Measurements from ENCODE around the gene SERPINB10. TPM values are rescaled to one million over a fixed set of nuclear protein-coding genes. Genes with fewer than 3 reads are reported as not detected.

SERPINB10 gene
- total and polyA plus RNA-seq, 2 experiments from 2014 or later, result 0.93 TPM; not detected in 1

- no peak overlapping the region for H2AFZ ChIP-seq
- no peak for DNase-seq (ENCODE audit: low spot score)
- no peak overlapping the region for H3K4me2 ChIP-seq
- no peaks in the 10 kb centered on the region for H4K20me1 ChIP-seq (ENCODE audit: insufficient read depth, poor library complexity, severe bottlenecking)
- H3K4me1 ChIP-seq (ENCODE audit: insufficient read depth), result peaks cover 5% of the 10 kb centered on the region
- no peak for TF ChIP-seq EZH2phosphoT487 (IDR thresholded peaks at IDR 0.05; ENCODE audit: low read depth, severe bottlenecking, unreplicated experiment)
- no peak for TF ChIP-seq EZH2 (IDR thresholded peaks at IDR 0.05; ENCODE audit: borderline replicate concordance)
- no peak for TF ChIP-seq CTCF (IDR thresholded peaks at IDR 0.05; ENCODE audit: poor library complexity)
- H3K27me3 ChIP-seq, result no peaks in the 10 kb centered on the region
- H3K36me3 ChIP-seq (replicated peaks; ENCODE audit: insufficient read depth, low read depth), result no peaks in the 10 kb centered on the region
- no peaks in the 10 kb centered on the region for H3K79me2 ChIP-seq
- no peaks in the 10 kb centered on the region for H3K9me3 ChIP-seq (ENCODE audit: low read depth)
- WGBS (ENCODE audit: low lambda C conversion rate, missing lambda C conversion rate), result 96% methylated on average over 3 of the region's 3 CpGs
- no peak overlapping the region for H3K4me3 ChIP-seq
- H3K27ac ChIP-seq, result no peak overlapping the region
- H3K9me2 ChIP-seq (replicated peaks; ENCODE audit: insufficient read depth), result no peaks in the 10 kb centered on the region
Observed at GRCh38 chr18:63982361-63982760, 74.6 kb downstream of the SERPINB10 start.

Other genes with a start within 250 kb of the SERPINB10 start
- gene SERPINB3, start 246.1 kb upstream of the SERPINB10 start, total RNA-seq, result 0.17 TPM in 1 of 2 replicates, not detected in the other
- not detected in 2 replicates for gene SERPINB3, start 246.1 kb upstream of the SERPINB10 start, polyA plus RNA-seq
- gene SERPINB11, start 205.0 kb upstream of the SERPINB10 start, total RNA-seq, result not detected in 2 replicates
- not detected in 2 replicates for gene SERPINB11, start 205.0 kb upstream of the SERPINB10 start, polyA plus RNA-seq
- gene SERPINB7, start 132.5 kb upstream of the SERPINB10 start, total RNA-seq, result 0.10 and 0.36 TPM in 2 replicates
- 0.77 and 1.9 TPM in 2 replicates for gene SERPINB7, start 132.5 kb upstream of the SERPINB10 start, polyA plus RNA-seq
- gene SERPINB2, start 20.3 kb upstream of the SERPINB10 start, total RNA-seq, result 1.6 and 1.9 TPM in 2 replicates
- 0.86 and 1.2 TPM in 2 replicates for gene SERPINB2, start 20.3 kb upstream of the SERPINB10 start, polyA plus RNA-seq
- gene HMSD, start 41.3 kb downstream of the SERPINB10 start, total RNA-seq, result 0.10 TPM in 1 of 2 replicates, not detected in the other
- gene HMSD, start 41.3 kb downstream of the SERPINB10 start, polyA plus RNA-seq, result 0.51 TPM in 1 of 2 replicates, not detected in the other
- 9.3 and 10.9 TPM in 2 replicates for gene SERPINB8, start 62.1 kb downstream of the SERPINB10 start, total RNA-seq
- 14.7 and 16.7 TPM in 2 replicates for gene SERPINB8, start 62.1 kb downstream of the SERPINB10 start, polyA plus RNA-seq
- gene LINC00305, start 241.1 kb downstream of the SERPINB10 start, total RNA-seq, result 0.30 and 0.32 TPM in 2 replicates
- gene LINC00305, start 241.1 kb downstream of the SERPINB10 start, polyA plus RNA-seq, result 1.5 and 1.9 TPM in 2 replicates

Measured in hepatocyte (in vitro differentiated cells).